IMR-90 (cell line): ENCODE data around the gene BCAR1. TPM values are rescaled to one million over a fixed set of nuclear protein-coding genes. Genes with fewer than 3 reads are reported as not detected.
A peak's percentile ranks its signal among the peaks of the same experiment; 100 is the strongest.

Source experiments
- ATAC-seq: fragments of 200-7000 bp; cut with Tn5 transposase; 2 replicates; pipeline ENCODE4 v1.9.1; 2020; ENCODE audit warnings: low read depth, mild to moderate bottlenecking, moderate library complexity
- BruUV-seq: library from RNA; stranded (reverse); fragments of 400-500 nt; replicated peaks from 2 replicates; lab custom pipeline; 2021; lab: Mats Ljungman, UMichigan
- CTCF ChIA-PET: fragments of 300-600 bp; formaldehyde crosslinking; extraction: SDS; loops from one replicate; lab custom pipeline; 2021; ENCODE audit warnings: antibody characterized with exemption; lab: Yijun Ruan, JAX
- POLR2A ChIA-PET: fragments of 300-600 bp; sonication (Branson Sonifier 250); formaldehyde crosslinking; loops from one replicate; lab custom pipeline; 2022; ENCODE audit warnings: antibody characterized with exemption; ENCODE audit not compliant: unreplicated experiment; lab: Charles Lee
- DNase-seq: peaks from one replicate; pipeline ENCODE4 v3.0.0; 2013
- H2AFZ ChIP-seq: replicated peaks from 2 replicates; pipeline ENCODE3; 2013; ENCODE audit warnings: low read length, mild to moderate bottlenecking; ENCODE audit not compliant: poor library complexity
- H2AK5ac ChIP-seq: 2 replicates; pipeline ENCODE4 v1.6.1; 2013; ENCODE audit warnings: low read depth, low read length, inconsistent platforms
- H2AK9ac ChIP-seq: replicated peaks from 2 replicates; pipeline ENCODE3; 2013; ENCODE audit warnings: mild to moderate bottlenecking, low read depth, low read length, moderate library complexity; ENCODE audit not compliant: poor library complexity
- H2BK120ac ChIP-seq: 2 replicates; pipeline ENCODE4 v1.6.1; 2013; ENCODE audit warnings: low read depth, low read length, inconsistent platforms
- H2BK15ac ChIP-seq: 3 replicates; pipeline ENCODE4 v1.6.1; 2013; ENCODE audit warnings: low read depth, low read length, inconsistent platforms
- H2BK20ac ChIP-seq: 2 replicates; pipeline ENCODE4 v1.6.1; 2013; ENCODE audit warnings: low read depth, mild to moderate bottlenecking, inconsistent platforms, low read length, moderate library complexity
- H2BK5ac ChIP-seq: 2 replicates; pipeline ENCODE4 v1.6.1; 2013; ENCODE audit warnings: mild to moderate bottlenecking, low read depth, low read length, inconsistent platforms; ENCODE audit not compliant: poor library complexity, severe bottlenecking
- H3K14ac ChIP-seq: replicated peaks from 2 replicates; pipeline ENCODE4 v1.6.1; 2013; ENCODE audit warnings: low read depth, low read length, inconsistent platforms
- H3K18ac ChIP-seq: 2 replicates; pipeline ENCODE4 v1.6.1; 2013; ENCODE audit warnings: low read depth, low read length, control low read depth
- H3K23ac ChIP-seq: 2 replicates; pipeline ENCODE4 v1.6.1; 2013; ENCODE audit warnings: low read depth, low read length, inconsistent platforms
- H3K27ac ChIP-seq: 2 replicates; pipeline ENCODE4 v1.5.1; 2013; ENCODE audit warnings: mild to moderate bottlenecking, control low read depth, low read length; ENCODE audit not compliant: insufficient read depth
- H3K27me3 ChIP-seq: 2 replicates; pipeline ENCODE4 v1.6.1; 2013; ENCODE audit warnings: low read length; ENCODE audit not compliant: control insufficient read depth, insufficient read depth
- H3K36me3 ChIP-seq: 2 replicates; pipeline ENCODE4 v1.6.1; 2013; ENCODE audit warnings: low read length, mixed read lengths; ENCODE audit not compliant: control insufficient read depth, insufficient read depth
- H3K4ac ChIP-seq: 2 replicates; pipeline ENCODE4 v1.6.1; 2013; ENCODE audit warnings: low read depth, low read length, inconsistent platforms
- H3K4me1 ChIP-seq: 2 replicates; pipeline ENCODE4 v1.6.1; 2013; ENCODE audit warnings: low read length, mixed read lengths; ENCODE audit not compliant: control insufficient read depth, insufficient read depth
- H3K4me2 ChIP-seq: 2 replicates; pipeline ENCODE4 v1.6.1; 2013; ENCODE audit warnings: low read depth, mild to moderate bottlenecking, control low read depth, low read length, moderate library complexity
- H3K4me3 ChIP-seq: 2 replicates; pipeline ENCODE4 v1.5.1; 2013; ENCODE audit warnings: low read depth, mild to moderate bottlenecking, control low read depth, low read length, moderate library complexity; ENCODE audit not compliant: insufficient read depth
- H3K56ac ChIP-seq: 2 replicates; pipeline ENCODE4 v1.6.1; 2013; ENCODE audit warnings: low read length, inconsistent platforms; ENCODE audit not compliant: insufficient read depth; ENCODE audit errors: extremely low read depth
- H3K79me1 ChIP-seq, 2 experiments: 2 replicates each; pipeline ENCODE4 v1.6.1; 2013; ENCODE audit warnings: low read length in 2 of 2, inconsistent platforms in 1 of 2, low read depth in 1 of 2
- H3K9ac ChIP-seq: 2 replicates; pipeline ENCODE4 v1.6.1; 2013; ENCODE audit warnings: low read depth, low read length, control low read depth
- H3K9me1 ChIP-seq: 2 replicates; pipeline ENCODE4 v1.6.1; 2013; ENCODE audit warnings: low read length, inconsistent platforms; ENCODE audit not compliant: insufficient read depth
- H3K9me3 ChIP-seq: 2 replicates; pipeline ENCODE4 v1.6.1; 2013; ENCODE audit warnings: low read length; ENCODE audit not compliant: control insufficient read depth, insufficient read depth
- H4K20me1 ChIP-seq: 2 replicates; pipeline ENCODE4 v1.6.1; 2013; ENCODE audit warnings: low read length, inconsistent platforms; ENCODE audit not compliant: insufficient read depth
- H4K5ac ChIP-seq: 2 replicates; pipeline ENCODE4 v1.6.1; 2013; ENCODE audit warnings: mild to moderate bottlenecking, low read depth, low read length, control low read depth
- H4K8ac ChIP-seq, 2 experiments: 2 replicates each; pipeline ENCODE4 v1.6.1; 2013; ENCODE audit warnings: low read depth in 2 of 2, low read length in 2 of 2, control low read depth in 1 of 2, inconsistent platforms in 1 of 2
- H4K91ac ChIP-seq: 2 replicates; pipeline ENCODE4 v1.6.1; 2013; ENCODE audit warnings: low read depth, low read length, inconsistent platforms; ENCODE audit not compliant: insufficient read depth
- RAD21 ChIP-seq: IDR thresholded peaks from 2 replicates; pipeline ENCODE4 v1.6.1; 2012; ENCODE audit warnings: low read length, improper control_type of control experiment
- WGBS, 2 experiments: methylation state at CpG; one replicate each; pipeline versions ENCODE4 v1.1.5 to v1.1.7; 2013; ENCODE audit warnings: missing lambda C conversion rate in 2 of 2; ENCODE audit not compliant: insufficient read length in 1 of 2; ENCODE audit errors: extremely low coverage in 2 of 2; 5-methylcytosine and 5-hydroxymethylcytosine counted together
- dilution Hi-C: fragments of 300-500 bp; cut with HindIII; formaldehyde crosslinking; loops from one replicate; pipeline ENCODE4 v1.14.3; 2018; ENCODE audit warnings: low sequenced_read_pairs; ENCODE audit not compliant: unreplicated experiment
- in situ Hi-C: fragments of 300-500 bp; cut with MboI; formaldehyde crosslinking; loops from 3 replicates; pipeline ENCODE4 v1.14.3; 2019; ENCODE audit warnings: low sequenced_read_pairs, inconsistent platforms, mixed read lengths
- intact Hi-C: fragments of 100-400 bp; cut with micrococcal nuclease; formaldehyde crosslinking; loops from 2 replicates; pipeline ENCODE4 v1.10.0; 2022
- polyA plus RNA-seq, 3 experiments: library from polyadenylated mRNA; depleted of rRNA; stranded (reverse); fragments of >200 nt; gene quantifications; 2 replicates each; pipeline ENCODE4 v1.2.3, GENCODE V29; 2012; ENCODE audit warnings: low replicate concordance in 1 of 3
- total RNA-seq: library from RNA; depleted of rRNA; stranded (reverse); fragments of >200 nt; gene quantifications from 2 replicates; pipeline ENCODE4 v1.2.3, GENCODE V29; 2012

The BCAR1 gene
- total and polyA plus RNA-seq, 2 of the 4 experiments (the other 2 are of a cell fraction) = 18.1 to 99.4 TPM

GRCh38 chr16:75241955-75242354 lies 9.5 kb downstream of the BCAR1 start:
- TF ChIP-seq RAD21 = no peak
- no peak overlapping the region for H3K23ac ChIP-seq
- no peak overlapping the region for H3K9ac ChIP-seq
- 92% methylated on average over 4 of the region's 13 CpGs; no CpG with 5 or more reads in 1 of the 2 experiments for WGBS, 2 experiments
- H3K9me3 ChIP-seq = no peaks in the 10 kb centered on the region
- H3K4me2 ChIP-seq = no peak overlapping the region
- no peak overlapping the region for H2AK9ac ChIP-seq
- H4K91ac ChIP-seq = no peak overlapping the region
- no peak overlapping the region for H3K56ac ChIP-seq
- peaks cover 79% of the 10 kb centered on the region for H4K20me1 ChIP-seq
- peaks cover 52% of the 10 kb centered on the region for H3K4me1 ChIP-seq
- H3K9me1 ChIP-seq = peaks cover 24% of the 10 kb centered on the region
- H3K18ac ChIP-seq = no peak overlapping the region
- no peak overlapping the region for H2BK15ac ChIP-seq
- BruUV-seq = no TSS peak
- DNase-seq (no peak), ATAC-seq (no peak)
- in situ Hi-C loops (no loop called here), dilution Hi-C loops (no loop called here), intact Hi-C loops (no loop called here)
- no peak overlapping the region for H2AFZ ChIP-seq
- H2BK120ac ChIP-seq = no peak overlapping the region
- no peak overlapping the region; a peak in 1 of 4 replicates for H4K8ac ChIP-seq
- ChIA-PET CTCF (no interaction called here), POLR2A (no interaction called here)
- no peak overlapping the region for H3K14ac ChIP-seq
- no peaks in the 10 kb centered on the region for H3K27me3 ChIP-seq
- no peak overlapping the region for H4K5ac ChIP-seq
- peak overlapping the region; percentile 23; the same call in 1 of the 2 replicates for H2AK5ac ChIP-seq
- no peak overlapping the region for H2BK5ac ChIP-seq
- peak overlapping the region; percentile 10; the same call in 1 of the 2 replicates for H3K27ac ChIP-seq
- peak overlapping the region; percentile 37 for H3K4ac ChIP-seq
- H3K36me3 ChIP-seq = peaks cover 40% of the 10 kb centered on the region
- no peak overlapping the region for H2BK20ac ChIP-seq
- H3K4me3 ChIP-seq = no peak overlapping the region
- peaks cover 8 to 56% of the 10 kb centered on the region in 2 experiments; a peak in 3 of 4 replicates for H3K79me1 ChIP-seq
